NCI-H748 treated with DMSO at 0.1 percent for 48 hours (cell line): ENCODE data around the gene TCEANC2.
"Not testable (repeated sequence)": the region's sequence is repeated elsewhere in the genome, so short reads cannot be mapped to it uniquely, and the experiment has no call there.

Experiments
- DNase-seq: peaks from one replicate; lab custom pipeline; 2025; lab: John Stamatoyannopoulos, UW

The TCEANC2 gene

DNA sequence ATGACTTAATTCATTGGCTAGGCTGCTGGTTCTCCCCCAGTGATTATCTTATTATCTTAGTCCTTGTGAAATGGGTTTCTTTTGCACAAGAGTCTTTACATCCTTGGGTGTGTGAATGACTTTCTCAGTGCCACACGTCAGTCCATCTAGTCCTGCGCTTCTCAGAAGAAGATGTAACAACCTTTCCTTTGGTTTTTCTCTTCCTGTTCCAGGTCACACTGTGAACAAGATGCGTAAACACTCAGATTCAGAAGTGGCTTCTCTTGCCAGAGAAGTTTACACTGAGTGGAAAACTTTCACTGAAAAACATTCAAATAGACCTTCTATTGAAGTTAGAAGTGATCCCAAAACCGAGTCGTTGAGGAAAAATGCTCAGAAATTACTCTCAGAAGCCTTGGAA, 35.0 kb downstream of the TCEANC2 start:
- DNase-seq = no peak

DNA sequence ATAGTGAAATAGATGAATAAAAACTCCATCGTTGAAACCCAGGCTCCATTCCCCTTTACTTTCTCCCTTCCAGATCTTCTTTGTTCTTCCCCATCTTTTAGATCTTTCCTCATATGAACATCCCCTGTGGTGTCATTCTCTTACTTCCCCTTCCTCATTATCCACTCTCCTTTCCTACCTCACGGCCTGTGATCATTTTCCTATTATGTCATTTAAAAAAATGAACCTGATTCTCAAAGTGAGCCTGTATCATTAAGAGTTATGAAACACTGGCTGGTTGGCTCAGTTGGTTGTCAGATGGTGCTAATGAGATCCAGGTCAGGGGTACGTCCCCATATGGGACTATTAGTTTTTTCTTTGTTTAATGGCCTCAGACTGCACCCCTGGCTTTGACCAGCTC, 38.3 kb downstream of the TCEANC2 start:
- DNase-seq = no peak

DNA sequence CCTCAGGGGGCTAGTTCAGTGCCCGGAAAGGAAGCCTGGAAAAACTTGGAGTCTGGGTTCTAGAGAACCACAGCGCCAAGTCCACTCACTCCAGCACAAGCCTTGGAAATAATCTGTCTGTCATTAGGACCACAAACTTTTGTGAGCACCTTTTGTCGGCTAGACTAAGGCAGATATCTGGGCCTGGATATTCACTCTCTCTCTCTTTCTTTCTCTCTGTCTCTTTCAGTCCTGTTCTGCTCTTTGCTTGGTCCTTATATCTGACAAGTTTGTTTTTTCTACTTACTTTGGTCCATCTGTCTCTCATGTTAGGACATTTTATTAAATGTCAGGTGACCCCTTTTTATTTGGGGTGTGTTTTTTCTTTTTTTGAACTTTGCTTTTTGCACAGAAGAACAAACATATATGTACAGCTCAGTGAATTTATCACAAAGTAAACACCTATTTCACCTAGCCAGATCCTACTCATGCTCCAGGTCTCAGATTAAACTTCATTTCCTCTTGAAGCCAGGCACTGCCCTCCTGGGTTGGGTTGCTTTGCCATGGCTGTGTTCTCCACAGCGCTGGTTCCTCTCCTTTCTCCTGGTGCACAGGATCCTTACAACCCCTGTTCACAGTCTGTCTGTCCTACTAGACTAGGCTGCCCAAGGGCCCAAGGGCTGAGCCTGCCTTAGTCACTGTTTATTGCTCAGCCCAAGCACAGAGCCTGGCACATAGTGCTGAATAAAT, 40.8 kb downstream of the TCEANC2 start:
- DNase-seq = no peak

DNA sequence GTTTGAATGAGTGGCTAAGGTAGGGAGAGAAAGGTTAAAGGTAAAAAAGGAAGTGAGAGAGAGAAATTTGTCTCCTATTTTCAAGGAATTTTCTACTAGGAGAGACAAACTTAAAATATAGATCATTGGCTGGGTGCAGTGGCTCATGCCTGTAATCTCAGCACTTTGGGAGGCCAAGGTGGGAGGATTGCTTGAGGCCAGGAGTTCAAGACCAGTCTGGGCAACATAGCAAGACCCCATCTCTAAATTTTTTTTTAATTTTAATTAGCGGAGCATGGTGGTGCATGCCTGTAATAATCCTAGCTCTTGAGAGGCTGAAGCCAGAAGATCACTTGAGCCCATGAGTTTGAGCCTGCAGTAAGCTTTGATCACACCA, 41.3 kb downstream of the TCEANC2 start:
- DNase-seq = not testable (repeated sequence)

DNA sequence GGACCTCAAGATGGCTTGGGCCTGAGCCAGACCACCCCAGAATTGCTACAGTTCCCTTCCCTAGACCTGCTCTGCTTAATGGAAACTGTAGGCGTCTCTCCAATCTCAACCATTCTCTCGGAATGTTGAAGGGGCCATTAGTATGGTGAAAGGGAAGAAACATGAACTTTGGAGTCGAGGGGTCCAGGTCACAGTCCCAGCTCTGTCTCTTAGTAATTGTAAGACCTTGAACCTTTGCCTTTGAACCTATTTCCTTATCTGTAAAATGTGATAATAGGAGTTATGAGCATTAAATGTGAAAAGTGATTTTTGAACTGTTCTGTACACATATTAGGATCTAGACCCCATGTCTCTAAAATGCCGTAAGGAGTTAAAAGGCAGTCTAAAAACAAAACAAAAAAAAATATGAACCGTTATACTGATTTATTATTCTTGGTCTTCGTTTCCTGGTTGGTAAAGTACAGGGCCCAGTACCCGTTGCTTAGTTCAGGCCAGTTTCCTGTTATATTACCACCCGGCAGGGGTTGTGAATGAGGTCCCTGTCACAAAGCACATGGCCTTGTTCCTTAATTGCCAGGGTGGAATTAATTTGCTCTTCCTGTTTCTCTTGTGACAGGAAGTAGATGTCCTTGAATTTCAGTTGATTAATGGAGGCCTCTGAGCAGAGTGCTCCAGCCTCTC, 42.3 kb downstream of the TCEANC2 start:
- peak; percentile 15 for DNase-seq

DNA sequence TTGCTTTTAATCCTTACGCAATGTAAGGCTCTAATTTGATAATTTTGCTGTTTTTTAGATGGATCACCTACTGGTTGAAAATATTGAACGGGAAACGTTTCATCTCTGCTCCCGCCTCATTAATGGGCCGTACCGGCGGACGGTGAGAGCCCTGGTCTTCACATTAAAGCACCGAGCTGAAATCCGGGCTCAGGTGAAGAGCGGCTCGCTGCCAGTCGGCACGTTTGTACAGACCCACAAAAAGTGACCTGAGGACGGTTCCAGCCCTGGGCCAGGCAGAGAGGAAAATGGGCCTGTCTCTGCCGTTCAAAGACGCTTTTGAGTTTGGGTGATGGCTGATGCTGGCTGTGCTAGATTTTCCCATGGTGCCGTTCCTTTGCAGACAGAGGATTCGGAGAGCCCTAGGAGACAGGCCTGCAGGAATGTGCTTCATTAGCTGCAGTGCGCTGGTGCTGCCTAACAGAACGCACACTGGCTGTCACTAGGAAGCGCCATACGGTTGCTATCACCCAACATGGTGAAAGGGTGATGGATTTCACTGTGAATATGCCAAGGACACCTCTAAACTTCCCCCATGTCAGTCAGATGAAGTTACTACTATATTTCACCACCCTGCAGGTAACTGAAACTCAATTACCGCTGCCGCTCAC, 42.9 kb downstream of the TCEANC2 start:
- DNase-seq = no peak

DNA sequence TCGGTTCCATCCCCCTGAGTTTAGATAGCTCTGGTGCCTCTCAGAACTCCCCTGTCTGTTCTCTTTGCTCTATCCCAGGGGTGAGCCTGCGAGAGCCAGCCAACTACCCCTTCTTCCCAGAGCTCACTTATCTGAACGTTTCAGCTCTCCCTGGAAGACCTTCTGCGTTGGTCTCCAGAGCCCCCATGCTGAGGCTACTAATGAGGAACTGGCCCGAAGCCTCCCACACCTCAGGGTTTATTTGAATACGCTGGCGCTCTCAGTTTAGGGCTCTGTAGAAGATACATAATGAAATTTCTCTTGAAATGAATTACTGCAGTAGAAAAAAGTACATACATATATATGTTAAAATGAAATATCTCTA, 43.5 kb downstream of the TCEANC2 start:
- no peak for DNase-seq

DNA sequence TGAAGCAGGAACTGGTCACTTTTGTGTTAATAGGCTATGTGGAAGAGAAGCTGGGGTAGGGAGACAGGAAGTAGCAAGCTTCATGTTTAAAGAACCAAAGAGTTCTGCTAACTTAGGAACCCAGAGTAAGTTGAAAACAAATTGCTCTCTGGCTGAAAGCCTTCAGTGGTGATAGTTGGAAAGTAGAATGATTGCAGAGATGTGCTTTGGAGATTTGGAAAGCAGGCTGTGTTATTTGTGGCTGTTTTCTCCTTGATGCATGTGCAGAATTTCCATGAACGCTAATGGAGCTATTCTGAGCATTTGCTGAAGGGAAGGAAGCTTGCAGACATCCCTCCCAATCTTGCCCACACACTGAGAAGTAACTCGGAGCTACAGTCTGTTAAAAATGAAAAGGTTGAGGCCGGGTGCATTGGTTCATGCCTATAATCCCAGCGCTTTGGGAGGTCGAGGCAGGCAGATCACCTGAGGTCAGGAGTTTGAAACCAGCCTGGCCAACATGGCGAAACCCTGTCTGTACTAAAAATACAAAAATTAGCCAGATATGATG, 45.7 kb downstream of the TCEANC2 start:
- no peak for DNase-seq

DNA sequence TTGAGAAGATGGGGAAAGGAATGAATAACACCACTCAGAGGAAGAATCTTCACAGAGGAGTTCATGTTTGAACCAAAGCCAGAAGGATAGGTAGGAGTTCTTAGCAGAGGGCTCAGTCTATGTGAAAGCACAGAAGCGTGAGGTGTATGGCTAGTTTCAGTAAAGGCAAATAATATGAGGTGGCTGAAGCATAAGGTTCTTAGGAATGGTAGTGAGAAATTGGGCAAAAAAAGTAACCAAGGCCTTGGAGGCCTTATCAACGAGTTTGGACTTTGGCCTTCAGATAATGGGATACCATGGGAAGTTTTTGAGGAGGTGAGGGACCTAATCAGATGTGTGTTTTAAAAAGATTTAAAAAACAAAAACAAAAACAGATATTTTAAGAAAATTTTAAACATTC, 47.1 kb downstream of the TCEANC2 start:
- DNase-seq = no peak

DNA sequence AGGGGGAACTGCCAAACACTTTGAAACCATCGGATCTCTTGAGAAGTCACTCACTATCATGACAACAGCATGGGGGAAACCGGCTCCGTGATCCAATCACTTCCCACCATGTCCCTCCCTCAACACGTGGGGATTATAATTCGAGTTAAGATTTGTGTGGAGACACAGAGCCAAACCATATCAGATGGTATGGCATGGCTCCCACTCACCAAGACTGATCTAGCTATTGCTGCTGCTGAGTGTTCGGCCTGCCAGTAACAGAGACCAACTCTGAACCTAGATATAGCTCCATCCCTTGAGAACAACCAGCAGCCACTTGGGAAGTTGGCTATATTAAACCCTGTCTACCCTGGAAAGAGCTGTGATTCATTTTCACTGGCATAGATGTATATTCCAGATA, 50.0 kb downstream of the TCEANC2 start:
- DNase-seq = no peak

DNA sequence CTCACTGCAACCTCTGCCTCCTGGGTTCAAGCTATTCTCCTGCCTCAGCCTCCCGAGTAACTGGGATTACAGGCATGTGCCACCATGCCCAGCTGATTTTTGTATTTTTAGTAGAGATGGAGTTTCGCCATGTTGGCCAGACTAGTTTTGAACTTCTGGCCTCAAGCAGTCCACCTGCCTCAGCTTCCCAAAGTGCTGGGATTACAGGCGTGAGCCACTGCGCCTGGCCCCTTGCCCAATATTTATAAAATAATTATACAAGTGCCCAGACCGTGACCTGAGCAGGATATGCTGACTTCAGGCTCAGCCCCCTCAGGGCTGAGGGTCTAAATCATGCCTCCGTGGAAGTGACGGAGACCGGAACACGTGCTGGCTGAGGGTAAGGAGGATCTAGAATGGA, 51.2 kb downstream of the TCEANC2 start:
- not testable (repeated sequence) for DNase-seq

DNA sequence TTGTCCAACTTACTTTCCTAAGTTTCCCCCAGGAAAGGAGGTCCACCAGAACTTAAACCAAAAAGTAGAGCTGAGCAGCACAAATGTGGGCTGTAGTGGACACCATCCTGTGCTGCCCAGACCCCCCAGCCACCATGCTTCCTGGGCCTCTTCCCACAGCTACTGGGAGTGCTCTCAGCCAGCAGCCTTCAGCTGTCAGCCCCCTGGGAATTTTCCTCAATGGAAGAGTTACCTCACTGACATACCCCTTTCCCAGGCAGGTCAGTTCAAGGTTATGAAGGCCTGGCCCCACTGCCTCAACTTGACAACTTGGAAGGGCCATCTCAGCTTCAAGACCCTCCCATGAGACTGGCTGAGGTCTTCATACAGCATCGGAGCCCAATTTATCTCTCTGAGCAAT, 51.7 kb downstream of the TCEANC2 start:
- no peak for DNase-seq

DNA sequence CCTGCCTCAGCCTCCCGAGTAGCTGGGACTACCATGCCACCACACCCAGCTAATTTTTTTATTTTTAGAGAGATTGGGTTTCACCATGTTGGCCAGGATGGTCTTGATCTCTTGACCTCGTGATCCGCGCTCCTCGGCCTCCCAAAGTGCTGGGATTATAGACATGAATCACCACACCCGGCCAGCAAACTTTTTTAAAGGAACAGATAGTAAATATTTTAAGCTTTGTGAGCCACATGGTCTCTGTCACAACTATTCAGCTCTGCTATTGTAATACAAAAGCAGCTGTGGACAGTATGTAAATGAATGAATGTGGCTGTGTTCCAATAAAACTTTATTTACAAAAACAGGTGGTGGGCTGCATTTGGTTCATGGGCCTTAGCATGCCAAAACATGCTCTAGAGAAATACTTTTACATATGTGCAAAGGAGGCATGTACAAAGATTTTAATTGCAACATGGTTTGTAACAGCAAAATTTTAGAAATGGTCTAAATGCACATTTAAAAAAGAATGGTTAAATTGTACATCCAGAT, 52.4 kb downstream of the TCEANC2 start:
- no peak for DNase-seq

DNA sequence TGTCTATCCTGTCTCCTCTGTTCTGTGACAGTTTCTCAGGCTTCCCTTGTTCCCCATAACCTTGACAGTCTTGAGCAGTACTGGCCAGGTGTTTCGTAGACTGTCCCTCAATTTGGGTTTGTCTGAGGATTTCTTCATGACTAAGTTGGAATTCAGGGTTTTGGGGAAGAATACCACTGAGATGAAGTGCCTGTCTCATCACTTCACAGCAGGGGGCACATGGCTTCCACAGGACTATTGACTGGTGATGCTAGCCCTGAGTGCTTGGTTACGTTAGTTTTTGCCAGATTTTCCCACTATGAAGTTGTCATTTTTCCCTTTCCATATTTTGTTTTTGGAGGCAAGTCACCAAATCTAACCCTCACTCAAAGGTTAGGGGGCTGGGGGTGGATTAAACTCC, 53.7 kb downstream of the TCEANC2 start:
- no peak for DNase-seq

DNA sequence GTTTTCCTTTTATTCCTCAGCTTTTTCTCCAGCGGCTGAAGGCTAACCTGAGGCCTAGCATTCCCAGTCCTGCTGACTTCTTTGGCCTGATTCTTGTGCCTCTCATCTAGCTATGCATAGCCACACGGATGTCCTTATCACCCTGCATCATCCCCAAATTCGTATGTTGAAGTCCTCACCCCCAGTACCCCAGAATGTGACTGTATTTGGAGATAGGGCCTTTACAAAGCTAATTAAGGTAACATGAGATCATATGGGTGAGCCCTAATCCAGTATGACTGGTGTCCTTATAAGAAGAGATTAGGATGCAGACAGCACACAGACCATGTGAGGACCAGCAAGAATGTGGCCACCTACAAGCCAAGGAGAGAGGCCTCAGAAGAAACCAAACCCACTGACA, 54.7 kb downstream of the TCEANC2 start:
- no peak for DNase-seq

DNA sequence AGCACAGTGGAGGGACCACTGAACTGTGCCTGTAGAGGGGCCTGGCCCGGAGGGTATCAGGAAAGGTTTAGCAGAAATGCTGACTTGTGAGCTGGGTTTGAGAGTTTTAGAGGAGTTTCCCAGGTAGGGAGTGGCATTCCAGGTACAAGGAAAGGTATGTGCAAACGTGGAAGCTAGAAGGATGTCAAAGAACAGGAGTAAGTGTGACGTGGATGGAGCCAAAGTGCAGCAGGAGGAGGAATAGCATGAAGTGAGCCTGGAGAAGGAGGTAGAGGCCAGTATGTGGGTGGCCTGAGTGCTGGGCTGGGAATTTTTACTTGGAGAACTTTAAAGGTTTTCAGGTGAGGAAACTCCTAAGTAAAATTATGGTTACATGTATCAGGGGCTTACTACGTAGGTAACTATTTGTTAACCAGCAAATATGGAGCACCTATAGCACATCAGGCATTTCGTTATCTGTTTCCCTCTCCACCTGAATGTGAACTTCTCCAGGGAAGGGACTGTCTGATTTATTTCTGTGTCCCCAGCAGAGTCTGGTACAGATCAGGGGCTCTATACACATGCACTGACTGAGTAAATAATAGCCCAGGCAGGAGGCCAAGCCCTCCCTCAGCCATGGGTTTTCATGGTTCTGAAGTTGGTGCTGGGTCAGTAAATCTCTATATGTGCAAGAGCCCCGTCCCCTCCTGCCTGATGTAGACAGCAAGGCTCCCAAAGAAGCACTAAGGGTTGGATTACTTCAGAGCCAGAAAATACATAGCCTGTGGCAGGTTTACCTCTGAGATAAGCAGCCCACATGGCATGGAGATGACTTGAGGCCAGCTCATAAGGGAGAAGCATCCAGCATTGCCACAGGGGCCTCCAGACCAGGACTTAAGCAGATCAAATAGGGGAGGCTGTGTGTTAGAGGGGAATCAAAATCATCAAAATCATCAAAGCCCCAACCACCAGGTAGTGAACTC, 56.0 kb downstream of the TCEANC2 start:
- DNase-seq = no peak

DNA sequence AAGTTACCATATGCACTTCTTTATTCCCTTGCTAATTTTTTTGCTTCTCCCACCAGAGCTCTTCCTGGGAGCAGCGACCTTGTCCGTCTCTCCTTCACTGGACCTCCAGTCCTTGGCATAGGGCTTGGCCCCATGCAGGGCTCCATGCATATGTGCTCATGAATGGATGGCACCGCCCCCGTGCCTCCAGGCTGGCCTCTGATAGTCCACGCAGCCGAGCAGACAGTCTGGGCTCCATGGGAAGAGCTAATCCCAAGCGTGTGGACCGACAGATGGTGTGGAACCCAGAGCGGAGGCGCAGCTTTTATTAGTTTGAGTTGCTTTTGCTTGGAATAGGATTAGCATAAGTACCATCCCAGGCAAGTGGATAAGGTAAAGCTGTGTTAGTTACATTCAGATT, 57.6 kb downstream of the TCEANC2 start:
- DNase-seq = no peak

DNA sequence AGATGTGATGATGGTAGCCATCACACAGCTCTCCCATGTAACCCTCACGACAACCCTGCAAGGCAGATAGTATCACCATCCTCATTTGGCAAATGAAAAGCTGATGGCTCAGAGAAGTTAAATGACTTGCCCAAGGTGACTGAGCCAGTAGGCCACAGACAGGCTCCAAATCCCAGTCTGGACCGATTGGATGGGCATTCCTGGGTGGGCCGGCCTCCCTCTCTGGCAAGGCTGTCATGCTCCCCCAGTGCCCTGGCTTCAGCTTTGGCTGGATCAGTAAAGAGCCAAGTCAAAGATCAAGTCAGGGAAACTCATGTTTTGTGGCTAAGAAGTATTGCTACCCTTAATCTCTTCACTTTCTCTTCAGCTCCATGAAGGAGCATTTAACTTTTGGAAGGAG, 58.2 kb downstream of the TCEANC2 start:
- no peak for DNase-seq

DNA sequence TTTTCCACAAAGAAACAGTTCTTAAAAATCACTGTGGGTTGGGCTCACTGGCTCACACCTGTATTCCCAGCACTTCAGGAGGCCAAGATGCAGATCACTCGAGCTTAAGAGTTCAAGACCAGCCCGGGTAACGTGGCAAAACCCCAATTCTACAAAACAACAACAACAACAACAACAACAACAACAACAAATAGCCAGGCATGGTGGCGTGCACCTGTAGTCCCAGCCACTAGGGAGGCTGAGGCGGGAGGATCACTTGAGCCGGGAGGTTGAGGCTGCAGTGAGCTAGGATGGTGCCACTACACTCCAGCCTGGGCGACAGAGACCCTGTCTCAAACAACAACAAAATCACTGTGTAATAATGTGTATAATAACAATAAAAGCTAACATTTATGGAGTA, 58.6 kb downstream of the TCEANC2 start:
- no peak for DNase-seq

DNA sequence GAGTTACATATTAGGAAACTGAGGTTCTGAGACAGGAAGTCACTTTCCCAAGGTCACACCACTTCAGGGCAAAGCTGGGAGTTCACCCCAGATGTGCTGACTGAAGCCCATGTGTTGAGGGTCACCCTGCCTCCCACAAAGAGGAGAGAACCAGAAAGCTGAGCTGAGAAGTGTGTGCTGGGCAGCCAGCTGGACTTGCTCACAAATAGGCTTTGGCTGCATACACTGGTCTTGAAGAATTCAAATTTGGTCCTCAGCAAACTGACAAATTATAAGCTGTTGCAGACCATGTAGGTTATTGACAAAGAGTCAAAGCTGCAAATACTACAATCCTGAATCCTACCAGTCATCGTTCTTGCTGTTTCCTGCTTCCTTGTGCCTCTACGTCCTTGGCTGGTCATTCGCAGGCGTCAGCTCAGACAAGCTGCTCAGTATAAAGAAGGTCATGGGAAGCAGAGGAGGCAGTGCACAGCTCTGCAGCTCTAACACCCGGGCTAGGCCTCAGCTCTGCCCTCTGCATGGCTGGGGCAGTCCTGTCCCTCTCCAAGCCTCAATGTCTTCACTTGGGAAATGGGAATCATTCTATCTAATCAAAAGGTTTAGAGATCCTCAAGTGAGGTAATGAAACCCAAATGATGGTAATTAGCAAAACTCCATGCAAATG, 59.4 kb downstream of the TCEANC2 start:
- no peak for DNase-seq

DNA sequence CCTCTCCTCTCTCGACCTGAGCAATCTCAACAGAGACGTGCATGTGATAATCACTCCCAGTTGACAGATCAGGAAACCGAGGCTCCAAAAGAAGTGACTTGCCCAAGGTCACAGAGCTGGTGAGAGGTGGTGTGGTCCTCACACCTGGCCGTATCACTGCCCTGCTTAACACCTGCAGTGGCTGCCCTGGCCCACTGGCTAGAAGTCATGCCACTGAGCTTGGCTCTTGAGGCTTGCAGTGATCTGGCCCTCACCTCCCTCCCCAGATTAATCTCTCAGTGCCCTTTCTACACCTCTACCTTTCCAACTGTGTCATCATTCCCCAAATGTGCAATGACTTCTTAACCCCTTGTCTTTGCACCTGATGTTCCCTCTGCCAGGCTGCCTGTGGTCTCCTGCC, 60.6 kb downstream of the TCEANC2 start:
- DNase-seq = no peak
